ENCODE measurements around the gene TVP23A.
"Not testable (repeated sequence)": the region's sequence is repeated elsewhere in the genome, so short reads cannot be mapped to it uniquely, and the experiment has no call there.

TVP23A gene

DNA sequence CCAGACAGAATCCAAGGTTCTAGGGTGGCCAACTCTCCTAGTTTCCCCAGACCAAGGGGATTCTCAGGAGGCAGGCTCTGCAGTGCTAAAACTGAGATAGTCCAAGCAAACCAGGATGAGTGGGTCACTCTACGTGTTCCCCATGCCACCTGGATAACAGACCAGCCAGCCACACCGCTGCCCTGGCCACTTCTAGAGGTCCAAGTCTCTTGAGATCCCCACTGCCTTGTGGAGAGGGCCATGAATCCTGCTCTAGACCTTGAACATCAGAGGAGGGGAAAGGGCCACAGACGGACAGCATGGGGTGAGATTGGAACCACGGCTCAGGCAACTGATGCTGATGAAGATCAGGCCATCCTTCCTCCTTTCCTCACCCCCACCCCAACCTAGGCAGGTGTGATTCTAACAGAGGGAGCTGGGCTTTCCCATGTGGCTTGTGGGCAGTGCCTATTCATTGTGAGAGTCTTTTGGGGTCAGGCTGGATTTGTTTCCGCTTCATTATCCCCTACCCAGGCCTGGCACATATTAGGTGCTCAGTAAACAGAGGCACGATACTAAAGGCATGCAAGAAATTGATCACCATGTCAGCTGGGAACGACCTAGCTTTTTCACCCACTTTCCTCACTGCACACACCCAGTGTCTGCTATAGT is 16.8 kb upstream of the TVP23A start:
- no peak for DNase-seq

- DNase-seq: no peak
These were observed 16.2 kb upstream of the TVP23A start for GRCh38 chr16:10834766-10835165.

DNA sequence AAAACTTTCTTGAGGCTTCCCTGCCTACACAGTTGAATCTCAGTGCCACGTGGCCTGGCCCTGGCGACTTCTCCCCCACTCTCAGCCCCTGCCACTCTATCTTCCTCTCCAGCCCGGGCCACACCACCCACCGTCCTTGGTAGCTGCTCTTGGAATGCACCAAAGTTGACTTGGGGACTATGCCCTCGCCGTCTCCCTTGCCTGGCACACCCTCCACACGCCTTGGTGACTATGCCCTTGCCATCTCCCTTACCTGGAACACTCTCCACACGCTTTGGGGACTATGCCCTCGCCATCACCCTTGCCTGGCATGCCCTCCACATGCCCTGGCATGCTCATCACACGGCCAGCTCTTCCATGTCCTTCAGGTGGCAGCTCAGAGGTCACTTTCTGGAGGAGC is 15.5 kb upstream of the TVP23A start:
- DNase-seq: no peak

DNA sequence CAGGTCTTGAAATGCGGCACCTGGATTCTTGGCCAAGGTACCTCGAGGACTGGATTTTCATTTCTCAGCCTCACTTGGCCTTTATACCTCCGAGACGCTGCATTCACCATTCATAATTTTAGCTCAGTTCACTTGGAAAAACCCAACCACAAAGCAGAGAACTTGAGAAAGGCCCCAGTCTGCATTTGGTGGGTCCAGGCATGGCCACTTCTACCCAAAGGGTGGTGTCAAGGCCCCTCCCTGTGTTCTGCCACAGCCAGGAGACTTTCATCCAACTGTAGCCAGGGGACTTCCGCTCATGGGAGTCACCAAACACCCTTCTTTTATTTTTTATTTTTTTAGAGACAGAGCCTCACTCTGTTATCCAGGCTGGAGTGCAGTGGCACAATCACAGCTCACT is 14.7 kb upstream of the TVP23A start:
- no peak for DNase-seq

- no peak for DNase-seq
These were observed 13.6 kb upstream of the TVP23A start for GRCh38 chr16:10831894-10832886.

DNA sequence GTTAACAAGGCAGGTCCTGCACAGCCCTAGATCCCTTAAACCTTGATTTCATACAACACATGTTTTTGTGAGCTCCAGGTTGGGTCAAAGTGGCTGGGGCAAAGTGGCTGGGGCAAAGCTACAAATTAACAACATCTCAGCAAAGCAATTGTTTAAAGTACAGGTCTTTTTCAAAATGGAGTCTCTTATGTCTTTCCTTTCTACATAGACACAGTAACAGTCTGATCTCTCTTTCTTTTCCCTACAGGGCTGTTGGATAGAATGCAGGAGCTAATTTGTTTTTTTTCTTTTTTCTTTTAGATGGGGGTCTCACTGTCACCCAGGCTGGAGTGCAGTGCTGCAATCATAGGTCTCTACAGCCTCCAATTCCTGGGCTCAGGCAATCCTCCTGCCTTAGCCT is 11.6 kb upstream of the TVP23A start:
- not testable (repeated sequence) for DNase-seq

DNA sequence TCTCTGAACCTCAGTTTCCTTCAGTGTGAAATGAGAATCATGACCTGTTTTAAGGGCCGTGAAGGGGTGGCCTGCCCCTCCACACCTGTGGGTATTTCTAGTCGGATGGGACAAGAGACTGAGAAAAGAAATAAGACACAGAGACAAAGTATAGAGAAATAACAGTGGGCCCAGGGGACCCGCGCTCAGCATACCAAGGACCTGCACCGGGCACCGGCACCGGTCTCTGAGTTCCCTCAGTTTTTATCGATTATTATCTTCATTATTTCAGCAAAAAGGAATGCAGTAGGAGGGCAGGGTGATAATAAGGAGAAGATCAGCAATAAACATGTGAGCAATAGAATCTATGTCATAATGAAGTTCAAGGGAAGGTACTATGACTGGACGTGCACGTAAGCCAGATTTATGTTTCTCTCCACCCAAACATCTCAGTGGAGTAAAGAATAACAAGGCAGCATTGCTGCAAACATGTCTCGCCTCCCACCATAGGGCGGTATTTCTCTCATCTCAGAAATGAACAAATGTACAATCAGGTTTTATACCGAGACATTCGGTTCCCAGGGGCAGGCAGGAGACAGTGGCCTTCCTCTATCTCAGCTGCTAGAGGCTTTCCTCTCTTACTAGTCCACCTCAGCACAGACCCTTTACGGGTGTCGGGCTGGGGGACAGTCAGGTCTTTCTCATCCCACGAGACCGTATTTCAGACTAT is 10.9 kb upstream of the TVP23A start:
- DNase-seq: not testable (repeated sequence)

- DNase-seq: no peak
These were observed 10.3 kb upstream of the TVP23A start for GRCh38 chr16:10828851-10829366.

- no peak for DNase-seq
These were observed 9.2 kb upstream of the TVP23A start for GRCh38 chr16:10827691-10828341.

DNA sequence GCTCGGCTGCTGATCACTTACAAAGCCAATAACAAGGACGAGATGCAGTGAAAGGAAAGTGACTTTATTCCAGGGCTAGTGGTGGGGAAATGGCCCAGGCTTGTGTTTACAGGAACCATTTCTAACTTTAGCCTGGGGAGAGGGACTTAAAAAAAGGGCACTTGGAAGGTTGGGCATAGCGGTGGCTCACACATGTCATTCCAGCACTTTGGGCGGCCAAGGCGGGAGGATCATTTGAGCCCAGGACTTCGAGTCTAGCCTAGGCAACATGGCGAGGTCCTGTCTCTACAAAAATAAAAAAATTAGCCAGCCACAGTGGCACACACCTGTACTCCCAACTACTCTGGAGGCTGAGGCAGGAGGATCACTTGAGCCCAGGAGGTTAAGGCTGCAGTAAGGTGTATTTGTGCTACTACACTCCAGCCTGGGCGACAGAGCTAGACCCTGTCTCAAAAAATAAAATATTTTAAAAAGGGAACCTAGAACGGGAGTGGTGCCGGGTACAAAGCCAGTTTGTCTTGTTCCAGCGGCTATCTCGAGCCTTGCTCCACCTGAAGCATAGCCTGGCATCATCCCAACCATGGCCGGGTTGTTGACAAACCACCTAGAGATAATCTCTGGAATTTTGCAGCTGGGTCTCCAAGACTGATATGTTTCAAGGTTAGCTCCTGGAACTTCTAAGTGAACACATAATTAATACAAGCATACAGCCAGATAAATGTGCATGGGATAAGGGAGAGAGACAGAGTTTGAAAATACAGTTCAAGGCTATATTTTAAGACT is 5.7 kb upstream of the TVP23A start:
- DNase-seq: no peak

DNA sequence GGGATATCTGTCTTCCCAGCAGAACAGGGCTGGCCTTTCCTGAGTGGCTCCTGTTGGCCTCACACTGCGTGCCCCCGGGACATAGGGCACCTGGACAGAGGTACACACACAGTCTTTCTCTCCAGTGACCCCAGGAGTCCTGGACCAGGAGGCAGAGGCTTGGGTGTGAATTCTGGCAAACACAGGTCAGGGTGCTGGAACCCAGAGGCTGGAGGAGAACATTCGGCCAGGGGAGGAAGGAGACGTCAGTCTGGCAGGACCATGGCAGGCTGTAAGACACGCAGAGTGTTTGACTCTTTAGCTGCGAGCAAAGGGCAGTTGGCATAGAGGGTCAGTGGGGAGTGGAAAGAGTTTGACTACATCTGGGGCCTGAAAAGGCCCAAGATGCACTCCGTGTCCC is 4.1 kb upstream of the TVP23A start:
- DNase-seq: no peak

GRCh38 chr16:10820546-10820945 is 2.0 kb upstream of the TVP23A start:
- no peak for DNase-seq

GRCh38 chr16:10817514-10817913 is 1.1 kb downstream of the TVP23A start:
- DNase-seq: no peak

- no peak for DNase-seq
These were observed 5.5 kb downstream of the TVP23A start for GRCh38 chr16:10813099-10813455.

DNA sequence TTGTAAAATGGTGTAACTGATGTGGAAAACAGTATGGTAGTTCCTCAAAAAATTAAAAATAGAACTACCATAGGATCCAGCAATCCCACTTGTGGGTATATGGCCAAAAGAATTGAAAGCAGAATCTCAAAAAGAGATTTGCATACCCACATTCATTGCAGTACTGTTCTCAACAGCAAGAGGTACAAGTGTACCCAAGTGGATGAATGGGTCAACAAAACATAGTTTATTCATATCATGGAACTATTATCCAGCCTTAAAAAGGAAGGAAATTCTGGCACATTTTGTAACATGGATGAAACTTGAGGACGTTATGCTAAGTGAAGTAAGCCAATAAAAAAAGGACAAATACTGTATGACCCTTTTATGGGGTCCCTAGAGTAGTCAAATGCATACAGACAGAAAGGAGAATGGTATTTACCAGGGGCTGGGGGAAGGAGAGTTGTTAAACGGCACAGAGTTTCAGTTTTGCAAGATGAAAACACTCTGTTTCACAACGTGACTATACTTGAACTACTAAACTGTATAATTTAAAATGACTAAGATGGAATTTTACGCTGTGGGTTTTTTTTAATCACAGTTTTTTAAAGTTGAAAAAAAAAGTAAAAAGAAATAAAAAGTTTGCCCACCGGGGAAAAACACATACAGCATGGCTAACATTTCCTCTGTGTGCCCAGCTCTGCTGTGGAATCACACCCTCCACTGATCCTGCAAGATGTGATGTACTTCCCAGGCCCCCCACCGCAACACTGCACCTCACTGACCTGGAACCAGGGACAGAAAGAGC is 6.1 kb downstream of the TVP23A start:
- DNase-seq: no peak

- DNase-seq: no peak
These were observed 8.9 kb downstream of the TVP23A start for GRCh38 chr16:10809706-10810105.

GRCh38 chr16:10808850-10809249 is 9.7 kb downstream of the TVP23A start:
- DNase-seq: no peak

GRCh38 chr16:10808218-10808617 is 10.4 kb downstream of the TVP23A start:
- no peak for DNase-seq

GRCh38 chr16:10806698-10807097 is 11.9 kb downstream of the TVP23A start:
- DNase-seq: no peak

DNA sequence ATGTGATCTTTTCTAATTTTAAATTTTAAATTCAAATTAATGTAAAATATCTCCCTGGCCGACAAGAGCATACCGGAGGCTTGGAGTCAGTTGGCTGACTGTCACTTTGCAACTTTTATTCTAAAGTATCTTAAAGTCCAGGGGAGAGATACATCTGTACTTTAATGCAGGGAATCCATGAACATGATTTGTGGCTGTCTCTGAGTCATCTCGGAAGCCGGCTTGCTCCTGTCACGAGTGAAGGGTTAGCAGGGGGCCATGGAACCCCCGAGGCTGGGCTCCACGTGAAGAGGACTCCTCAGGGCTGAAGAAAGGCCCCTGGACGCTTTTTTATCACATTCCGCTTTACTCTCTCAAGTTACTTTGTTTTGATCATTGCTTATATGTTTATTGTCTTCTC is 13.3 kb downstream of the TVP23A start:
- DNase-seq: no peak

- no peak for DNase-seq
These were observed 18.9 kb downstream of the TVP23A start for GRCh38 chr16:10799736-10800135.
